ENCODE results near the gene ATXN7L1. TPM values are rescaled to one million over a fixed set of nuclear protein-coding genes. Genes with fewer than 3 reads are reported as not detected.

ATXN7L1 gene
- total RNA-seq, 1 experiment from 2014 or later: 24.3 TPM

- no peaks in the 10 kb centered on the region for H3K23me2 ChIP-seq (ENCODE audit: insufficient read length, low read depth, low read length, poor library complexity, severe bottlenecking)
- H3K4me1 ChIP-seq (ENCODE audit: insufficient read depth, low read length): peaks cover 1% of the 10 kb centered on the region; the same call in 1 of the 2 replicates
- no peak overlapping the region for H3K27ac Mint-ChIP-seq
- no peak overlapping the region for H3K18ac ChIP-seq (ENCODE audit: insufficient read length, low read depth, low read length)
- peaks cover 38 to 50% of the 10 kb centered on the region in 2 experiments for H3K9me3 Mint-ChIP-seq
- no peaks in the 10 kb centered on the region for H3K79me1 ChIP-seq (ENCODE audit: insufficient read depth, low read depth, low read length, poor library complexity, severe bottlenecking)
- no peak overlapping the region for H2BK120ac ChIP-seq (ENCODE audit: low read depth, low read length, poor library complexity, severe bottlenecking)
- no peak overlapping the region for H3K23ac ChIP-seq (ENCODE audit: insufficient read length, low read depth, low read length)
- H4K91ac ChIP-seq (ENCODE audit: insufficient read length, low read depth, low read length): no peak overlapping the region
- H4K20me1 ChIP-seq (ENCODE audit: control insufficient read depth, insufficient read depth, insufficient read length): no peaks in the 10 kb centered on the region
- H2BK20ac ChIP-seq (ENCODE audit: low read depth, low read length, poor library complexity, severe bottlenecking): no peak overlapping the region
- H3K4me3 Mint-ChIP-seq: no peak overlapping the region
- no peak overlapping the region for H3K4me2 ChIP-seq (ENCODE audit: insufficient read depth, insufficient read length, low read length)
- no peak for TF ChIP-seq CTCF (conservative IDR thresholded peaks at IDR 0.05)
- H4K5ac ChIP-seq (ENCODE audit: insufficient read length, low read depth, low read length): no peak overlapping the region
- H3K27me3 ChIP-seq (ENCODE audit: insufficient read depth, low read length): no peaks in the 10 kb centered on the region
- peaks cover 9 to 10% of the 10 kb centered on the region in 2 experiments for H3K4me1 Mint-ChIP-seq
- no peak overlapping the region for H3K9ac ChIP-seq (ENCODE audit: extremely low read depth, insufficient read length, low read length)
- no peak overlapping the region for H4K8ac ChIP-seq (replicated peaks; ENCODE audit: insufficient read length, low read depth, low read length)
- H3K4ac ChIP-seq (ENCODE audit: low read depth, low read length): no peak overlapping the region
- H2AK5ac ChIP-seq (ENCODE audit: insufficient read length, low read length): no peak overlapping the region
- no peak overlapping the region for H2AFZ ChIP-seq (ENCODE audit: low read length)
- no peak overlapping the region for H2BK5ac ChIP-seq (ENCODE audit: insufficient read length, low read length)
- H3K27ac ChIP-seq (ENCODE audit: insufficient read length, low read depth, low read length): no peak overlapping the region
- no CpG with 5 or more reads among the region's 6 CpGs for WGBS (ENCODE audit: extremely low coverage, insufficient read length, low lambda C conversion rate)
- DNase-seq: no peak
- no peak overlapping the region for H2BK12ac ChIP-seq (ENCODE audit: insufficient read length, low read depth, low read length)
- peaks cover 46 to 55% (median 50%) of the 10 kb centered on the region in 3 experiments for H3K36me3 Mint-ChIP-seq (ENCODE audit: insufficient read depth in 1 of 3, low read depth in 3 of 3)
- no peak overlapping the region for H2BK15ac ChIP-seq (ENCODE audit: low read depth, low read length)
- no peak overlapping the region for H3K56ac ChIP-seq (ENCODE audit: insufficient read length, low read depth, low read length)
- H3K9me3 ChIP-seq (ENCODE audit: control insufficient read depth, low read depth, low read length): peaks cover 26% of the 10 kb centered on the region
- H3K14ac ChIP-seq (ENCODE audit: insufficient read depth, low read length): no peak overlapping the region
- no peak overlapping the region for H3T11ph ChIP-seq (ENCODE audit: low read length)
- no peaks in the 10 kb centered on the region for H3K79me2 ChIP-seq (ENCODE audit: insufficient read depth, low read length)
- peaks cover 8% of the 10 kb centered on the region for H3K27me3 Mint-ChIP-seq (ENCODE audit: low read depth)
Measured at GRCh38 chr7:105713488-105714465, 162.6 kb downstream of the ATXN7L1 start.
